ENCODE results near the gene GC. TPM values are rescaled to one million over a fixed set of nuclear protein-coding genes. Genes with fewer than 3 reads are reported as not detected.
"Not testable (repeated sequence)": the region's sequence is repeated elsewhere in the genome, so short reads cannot be mapped to it uniquely, and the experiment has no call there.

Gene GC
- total RNA-seq, 1 donor from 2014 or later, result not detected

DNA sequence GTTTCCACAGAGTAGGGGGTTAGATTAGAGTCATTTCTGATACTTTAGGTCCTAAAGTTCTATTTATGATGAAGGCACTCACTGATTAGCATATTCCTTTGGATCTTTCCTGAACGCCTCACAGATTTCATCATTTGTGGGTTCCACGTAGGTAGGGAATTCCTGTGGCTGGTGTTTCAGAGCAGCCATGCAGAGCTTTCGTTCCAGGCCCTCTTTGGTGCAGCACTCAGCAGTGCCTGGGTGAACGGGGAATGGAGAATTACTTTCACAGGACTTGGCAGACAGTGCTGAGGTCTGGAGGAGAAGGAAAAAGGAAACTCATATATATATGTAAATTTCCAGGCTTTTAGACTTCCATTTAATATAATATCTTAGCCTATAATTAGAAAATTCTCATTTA, 18.5 kb downstream of the GC start:
- no peak for DNase-seq

DNA sequence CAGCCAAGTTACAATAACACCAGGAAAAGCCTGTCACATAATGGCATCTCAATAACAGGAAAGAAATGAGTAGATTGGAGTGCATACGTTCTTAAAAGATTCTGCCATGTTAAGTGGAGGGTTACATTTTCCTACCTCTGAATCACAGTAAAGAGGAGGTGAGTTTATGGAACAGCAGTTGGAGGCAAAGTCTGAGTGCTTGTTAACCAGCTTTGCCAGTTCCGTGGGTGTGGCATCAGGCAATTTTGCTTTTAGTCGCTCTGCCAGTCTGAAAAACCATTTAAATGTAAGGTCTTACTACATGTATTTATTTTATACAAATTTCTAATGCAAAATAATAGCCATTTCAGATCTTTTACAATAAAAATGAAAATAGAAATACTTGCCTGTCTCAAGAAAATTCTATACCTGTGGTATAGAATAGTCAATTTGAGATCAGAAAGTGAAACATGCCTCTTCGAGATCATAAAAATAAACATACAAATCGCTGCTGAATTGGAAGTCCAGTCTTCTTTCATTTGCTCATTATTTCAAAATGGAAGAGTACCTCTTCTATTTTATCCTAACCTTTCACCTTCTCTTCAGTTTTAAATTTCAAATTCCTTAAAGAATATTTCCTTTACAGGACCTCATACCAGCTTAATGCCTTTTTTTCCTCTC, 31.4 kb downstream of the GC start:
- no peak for DNase-seq

DNA sequence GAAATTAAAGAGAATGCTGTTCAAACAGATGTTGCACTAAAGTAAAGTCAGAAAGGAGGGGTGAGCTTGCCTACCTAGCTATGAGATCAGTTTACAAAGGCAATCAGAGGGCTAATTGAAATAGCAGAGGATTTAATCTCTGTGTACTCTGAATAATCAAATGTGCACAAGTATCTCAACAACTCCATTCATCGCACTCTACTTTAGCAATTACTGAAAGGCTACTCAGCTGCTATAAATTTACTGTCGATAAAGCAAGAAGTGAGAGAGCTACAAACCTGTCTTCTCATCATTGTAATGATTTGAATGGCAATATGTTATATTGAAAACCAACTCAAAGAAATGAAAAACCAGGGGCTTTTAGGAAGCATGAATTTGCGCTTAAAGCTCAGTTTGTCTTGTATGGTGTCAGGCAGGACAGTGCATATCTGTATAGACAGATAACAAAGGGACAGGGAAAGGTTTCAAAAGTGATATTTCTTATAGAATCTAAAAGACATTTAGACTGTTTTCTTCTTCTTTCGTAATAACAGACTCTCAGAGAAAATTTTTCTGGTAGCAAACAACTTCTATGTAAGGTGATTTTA, 34.8 kb downstream of the GC start:
- DNase-seq, result no peak

DNA sequence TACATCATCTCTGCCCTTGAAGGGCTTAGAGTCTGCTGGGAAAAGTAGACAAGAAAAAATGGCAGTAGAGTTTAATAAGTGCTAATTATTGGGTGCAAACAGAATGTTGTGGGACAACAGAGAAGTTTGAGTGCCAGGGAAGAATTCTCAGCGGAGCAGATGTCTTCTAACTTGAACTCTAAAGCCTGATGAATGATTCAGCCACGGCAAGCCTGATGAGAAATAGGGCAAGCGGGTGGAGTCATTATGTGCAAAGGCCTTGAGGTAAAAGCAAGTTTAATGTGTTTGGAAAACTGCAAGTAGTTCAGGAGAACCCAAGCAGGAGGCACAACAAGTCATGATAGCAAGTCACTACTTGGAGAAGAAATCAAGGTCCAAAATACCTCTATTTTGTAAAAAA, 37.5 kb downstream of the GC start:
- no peak for DNase-seq

DNA sequence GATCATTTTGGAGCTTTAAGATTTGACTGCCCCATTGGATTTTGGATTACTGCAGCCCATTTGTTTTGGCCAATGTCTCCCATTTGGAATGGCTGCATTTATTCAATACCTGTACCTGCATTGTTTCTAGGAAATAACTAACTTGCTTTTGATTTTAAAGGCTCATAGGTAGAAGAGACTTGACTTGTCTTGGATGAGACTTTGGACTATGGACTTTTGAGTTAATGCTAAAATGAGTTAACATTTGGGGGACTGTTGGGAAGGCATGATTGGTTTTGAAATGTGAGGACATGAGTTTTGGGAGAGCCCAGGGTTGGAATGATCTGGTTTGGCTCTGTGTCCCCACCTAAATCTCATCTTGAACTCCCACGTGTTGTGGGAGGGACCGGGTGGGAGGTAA, 45.1 kb downstream of the GC start:
- not testable (repeated sequence) for DNase-seq

DNA sequence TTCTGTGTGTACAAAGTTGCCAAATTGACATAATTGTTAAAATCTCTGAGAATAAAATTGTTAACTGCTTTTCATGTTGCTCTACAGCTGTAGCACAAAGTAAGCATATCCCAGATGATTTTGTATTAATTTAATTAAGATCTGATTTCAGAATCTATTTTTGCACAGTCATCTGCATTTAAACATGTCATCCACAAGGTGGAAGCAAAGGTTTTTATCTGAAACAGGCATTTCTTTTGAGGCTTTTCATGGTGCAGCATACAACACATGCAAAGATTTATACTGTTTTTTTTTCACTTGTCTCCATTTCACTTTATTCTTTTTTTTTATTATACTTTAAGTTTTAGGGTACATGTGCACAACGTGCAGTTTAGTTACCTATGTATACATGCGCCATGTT, 51.2 kb downstream of the GC start:
- peak; percentile 4 for DNase-seq

DNA sequence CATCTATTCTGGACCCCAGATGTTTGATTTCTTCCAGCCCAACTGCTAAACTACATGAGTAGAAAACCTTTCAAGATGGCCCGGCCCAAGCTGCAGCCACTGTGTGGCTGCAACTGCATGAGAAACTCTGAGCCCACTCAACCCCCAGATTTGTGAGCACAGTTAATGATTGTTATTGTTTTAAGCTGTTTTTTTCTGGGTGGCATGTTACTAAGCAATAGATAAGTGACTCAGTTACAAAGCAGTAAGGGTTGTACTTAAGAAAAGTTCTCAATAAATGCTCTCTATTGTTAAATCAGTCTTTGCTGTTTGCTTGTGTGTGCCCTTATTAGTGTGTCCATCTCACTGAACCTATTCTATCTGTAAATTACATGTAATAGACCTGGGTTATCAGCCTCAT, 51.8 kb downstream of the GC start:
- DNase-seq, result no peak

DNA sequence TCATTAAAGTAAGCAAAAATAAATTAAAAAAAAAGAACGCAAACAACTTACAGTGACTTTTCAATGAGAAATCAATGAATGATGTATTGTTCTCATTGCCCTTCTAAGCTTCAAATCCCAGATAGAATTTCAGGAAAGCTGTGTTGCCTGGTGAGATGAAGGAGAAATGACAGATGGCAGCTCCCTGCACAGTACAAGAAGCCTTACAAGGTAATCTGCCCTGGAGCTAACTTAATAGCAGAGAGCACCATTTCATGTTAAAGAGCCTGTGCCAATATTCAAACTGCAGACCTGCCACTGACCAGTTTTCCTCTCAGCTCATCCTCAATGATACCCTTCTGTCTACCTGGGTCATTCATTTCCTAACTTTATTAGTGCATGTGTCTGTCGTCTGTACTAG, 54.0 kb downstream of the GC start:
- DNase-seq, result no peak

DNA sequence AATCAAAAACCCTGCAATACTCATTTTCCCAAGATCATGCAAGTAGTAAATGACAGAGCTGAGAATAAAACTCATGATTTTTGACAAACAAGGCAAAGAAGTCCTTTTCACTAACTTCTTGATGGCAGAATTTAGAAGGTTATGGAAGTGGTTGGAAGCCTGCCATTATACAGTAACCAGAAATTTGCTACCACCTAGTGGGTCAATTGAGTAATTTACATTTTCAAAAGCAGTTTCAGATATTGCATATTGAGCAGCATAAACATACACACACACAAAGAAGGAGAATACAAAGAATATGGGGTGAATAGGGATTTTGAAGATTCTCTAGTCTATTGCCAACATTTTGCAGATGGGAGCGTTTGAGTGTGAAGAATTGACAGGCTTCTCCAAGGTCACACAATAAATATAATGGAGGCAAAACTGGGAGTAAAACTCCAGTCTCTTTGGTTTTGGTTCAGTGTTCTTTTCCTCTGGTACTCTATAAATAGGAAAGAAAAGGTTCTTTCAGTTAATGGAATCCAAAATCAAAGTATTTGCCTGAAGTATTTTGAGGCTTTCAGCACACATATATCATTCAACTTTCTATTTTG, 70.2 kb downstream of the GC start:
- peak; percentile 63 for DNase-seq

DNA sequence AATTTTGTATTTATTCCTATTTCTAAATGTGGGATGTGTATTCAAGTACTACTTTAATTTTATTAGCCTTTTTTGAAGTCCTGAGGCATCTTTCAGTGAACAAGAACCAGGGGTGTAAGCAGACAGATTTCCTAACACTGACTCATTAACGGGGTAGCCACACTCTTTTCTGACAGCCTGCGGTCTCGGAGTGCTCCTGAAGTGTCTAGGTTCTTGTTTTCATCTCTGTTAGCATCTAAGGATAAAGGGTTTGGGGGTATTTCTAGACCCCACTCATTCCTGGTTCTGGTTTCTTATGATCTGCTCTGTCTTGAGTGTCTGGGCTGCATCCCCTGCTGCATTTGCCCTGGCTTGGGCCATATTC, 71.9 kb downstream of the GC start:
- DNase-seq, result no peak

DNA sequence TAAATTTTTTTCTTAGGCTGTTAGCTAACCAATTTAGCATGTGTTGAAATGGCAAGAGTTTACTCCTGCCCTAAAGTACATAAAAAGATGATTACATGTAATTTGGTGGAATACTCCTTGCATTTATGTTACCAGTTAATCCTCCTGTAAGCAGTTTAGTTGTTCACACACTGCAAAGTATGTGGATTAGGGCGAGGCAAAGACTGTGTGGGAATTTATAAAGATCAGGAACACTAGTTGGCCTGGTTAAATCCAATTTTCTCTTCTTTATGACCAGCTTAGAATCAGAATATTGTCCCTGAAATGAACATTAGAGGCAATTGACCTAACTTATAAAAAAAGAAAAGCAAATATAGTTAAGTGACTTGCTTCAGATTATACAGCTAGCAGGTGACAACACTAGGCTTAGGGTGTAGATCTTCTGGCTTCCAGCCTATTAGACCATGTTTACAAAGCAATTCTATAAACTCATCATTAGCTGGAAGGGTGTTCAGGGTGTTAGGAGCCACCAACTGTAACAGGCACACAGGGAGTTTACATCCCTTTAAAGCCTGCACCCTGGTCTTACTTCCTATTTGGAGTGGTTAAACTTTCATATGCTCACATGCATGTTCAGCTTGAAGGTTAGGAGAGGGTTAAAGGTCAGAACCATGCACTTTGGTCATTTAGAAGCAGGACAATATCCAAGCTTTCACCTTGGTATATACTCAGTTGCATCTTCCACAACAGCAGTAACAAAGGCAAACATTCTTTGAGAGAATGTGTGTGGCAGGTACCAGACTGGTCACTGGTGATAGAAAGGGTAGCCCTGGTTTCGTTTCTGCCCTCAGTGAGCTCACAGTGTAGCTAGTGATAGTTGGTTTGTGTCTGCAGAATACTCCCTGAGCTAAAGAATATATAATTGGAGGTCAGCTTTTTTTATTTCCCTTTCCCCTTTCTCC, 72.6 kb downstream of the GC start:
- DNase-seq, result no peak

DNA sequence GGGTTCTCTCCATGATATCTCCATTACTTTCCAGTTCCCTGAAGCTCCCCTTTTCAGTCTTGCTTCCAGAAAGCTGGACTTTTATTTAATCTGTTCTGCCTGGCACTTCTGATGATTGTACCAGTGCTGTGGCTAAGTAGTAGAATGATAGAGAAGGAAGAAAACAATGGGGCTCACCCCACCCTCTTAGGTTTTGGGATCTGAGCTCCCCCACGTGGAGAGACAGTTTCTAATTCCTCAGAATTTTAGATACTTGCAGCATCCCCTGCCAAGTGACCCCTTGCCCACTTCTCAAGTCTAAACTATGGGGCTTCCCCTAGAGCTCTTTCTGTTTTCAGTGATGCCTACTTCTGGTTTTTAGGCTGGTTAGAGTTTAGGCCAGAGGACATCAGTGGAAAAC, 73.9 kb downstream of the GC start:
- DNase-seq, result no peak

DNA sequence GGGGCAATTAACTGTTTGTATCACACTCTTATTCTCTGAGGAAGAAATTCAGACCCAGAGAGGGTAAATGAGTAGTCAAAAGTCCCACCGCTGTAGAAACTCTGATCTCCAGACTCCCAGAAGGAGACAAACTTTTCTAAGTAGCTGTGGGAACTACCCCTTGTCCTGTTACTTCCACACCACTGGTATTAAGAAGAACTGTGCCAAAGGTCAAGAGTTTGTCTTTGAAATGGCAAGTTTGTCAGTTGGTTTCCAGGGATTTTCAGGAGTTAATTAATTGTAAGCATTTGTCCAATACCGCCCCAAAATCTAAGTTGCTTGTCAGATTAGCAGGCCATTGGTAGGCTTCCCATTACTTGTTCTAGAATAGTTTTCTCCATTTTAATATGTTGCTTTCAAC, 85.7 kb downstream of the GC start:
- no peak for DNase-seq

DNA sequence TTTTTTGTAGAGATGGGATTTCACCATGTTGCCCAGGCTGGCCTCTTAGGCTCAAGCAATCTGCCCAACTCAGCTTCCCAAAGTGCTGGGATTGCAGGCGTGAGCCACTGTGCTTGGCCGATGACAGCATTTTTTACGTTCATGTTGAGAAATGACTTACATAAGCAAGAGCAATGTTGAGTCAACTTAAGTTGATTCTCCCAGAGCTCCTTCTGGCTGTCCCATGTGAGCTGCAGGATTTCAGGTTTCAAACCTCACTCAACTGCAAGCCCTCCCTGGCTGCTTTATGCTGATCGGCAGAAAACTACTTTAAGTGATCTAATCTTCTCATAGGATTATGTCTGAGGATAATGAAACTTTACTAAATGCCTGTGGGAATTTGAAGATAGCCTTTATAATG, 86.8 kb downstream of the GC start:
- DNase-seq, result no peak

DNA sequence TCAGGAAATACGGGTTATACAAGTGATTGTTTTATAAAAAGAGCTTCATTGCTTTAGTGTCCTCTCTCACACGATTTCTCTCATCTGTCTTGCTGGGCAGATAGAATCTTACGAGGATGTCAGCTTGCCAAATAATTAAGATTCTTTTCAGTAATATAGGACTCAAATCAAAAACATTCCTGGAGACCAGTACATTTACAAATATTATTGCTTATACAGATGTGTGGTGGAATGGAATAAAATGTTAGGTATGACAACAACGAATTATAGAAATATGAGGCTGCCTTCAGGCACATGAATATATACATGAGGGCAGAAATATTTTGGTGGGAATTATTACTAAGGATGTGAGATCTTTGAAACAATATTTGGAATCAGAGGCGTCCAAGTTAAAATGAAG, 88.9 kb downstream of the GC start:
- no peak for DNase-seq

DNA sequence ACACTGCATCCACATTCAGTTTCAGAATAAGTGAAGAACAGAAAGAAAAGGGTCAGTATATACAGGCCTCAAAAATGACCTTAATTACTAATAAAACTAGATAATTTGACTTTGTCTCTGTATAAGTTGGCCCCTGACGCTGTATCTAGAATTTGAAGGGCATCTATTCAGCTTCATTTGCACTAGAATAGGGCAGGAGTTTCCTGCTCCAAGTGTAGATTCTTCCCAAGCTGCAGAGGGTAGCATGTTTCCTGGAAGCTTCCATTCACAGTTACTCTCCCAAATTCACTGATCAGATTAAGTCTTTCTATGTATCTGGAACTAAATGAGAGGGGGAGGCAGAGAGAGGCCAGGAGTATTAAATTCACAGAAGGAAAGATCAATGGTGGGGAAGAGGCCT, 90.9 kb downstream of the GC start:
- DNase-seq, result no peak

DNA sequence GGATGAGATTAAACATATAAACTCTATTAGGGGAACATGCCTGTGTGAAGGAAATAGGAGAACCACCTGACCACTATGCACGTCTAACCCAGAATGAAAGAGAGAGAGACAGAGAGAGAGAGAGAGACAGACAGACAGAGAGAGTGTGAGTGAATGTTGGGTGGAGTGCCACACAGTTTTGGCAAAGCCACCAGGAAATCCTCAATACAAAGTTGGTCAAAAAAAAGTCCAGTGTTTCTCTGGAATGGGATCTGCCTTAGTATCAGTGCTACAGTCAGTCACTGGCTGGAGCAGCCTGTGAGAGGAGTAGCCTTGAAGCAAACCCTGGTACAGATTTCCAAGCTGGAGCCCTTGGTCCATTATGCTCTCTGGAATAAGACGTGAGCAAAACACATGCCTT, 91.7 kb downstream of the GC start:
- DNase-seq, result no peak

Other genes starting within 250 kb of the GC start
- gene NPFFR2, start 247.9 kb upstream of the GC start, total RNA-seq, result not detected in 2 replicates

All from dermis blood vessel endothelial cell (primary cell).